HG03025 (cell line): ENCODE data around the gene NAA60.
"Not testable (repeated sequence)": the region's sequence is repeated elsewhere in the genome, so short reads cannot be mapped to it uniquely, and the experiment has no call there.

Experiments
- ATAC-seq: cut with Tn5 transposase; IDR thresholded peaks from one replicate; pipeline ENCODE4 v1.9.1; 2021; ENCODE audit warnings: mild to moderate bottlenecking, moderate library complexity; ENCODE audit not compliant: unreplicated experiment, low FRiP score

NAA60 gene

DNA sequence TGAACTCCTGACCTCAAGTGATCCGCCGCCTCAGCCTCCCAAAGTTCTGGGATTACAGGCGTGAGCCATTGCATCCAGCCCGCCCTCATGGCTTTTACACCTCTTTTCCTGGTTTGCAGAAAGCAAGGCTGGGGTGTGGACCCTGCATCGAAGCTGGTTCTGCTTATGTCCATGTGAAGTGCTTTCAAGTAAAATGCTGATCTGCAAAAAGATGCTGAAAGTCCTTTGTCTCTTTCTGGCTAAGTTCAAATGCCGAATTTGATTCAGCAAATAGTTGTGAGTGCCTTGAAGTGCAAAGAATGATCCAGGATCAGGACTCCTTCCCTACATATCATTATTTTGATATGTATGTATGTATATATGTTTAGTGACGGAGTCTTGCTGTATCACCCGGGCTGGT is 17.1 kb downstream of the NAA60 start:
- no peak for ATAC-seq

DNA sequence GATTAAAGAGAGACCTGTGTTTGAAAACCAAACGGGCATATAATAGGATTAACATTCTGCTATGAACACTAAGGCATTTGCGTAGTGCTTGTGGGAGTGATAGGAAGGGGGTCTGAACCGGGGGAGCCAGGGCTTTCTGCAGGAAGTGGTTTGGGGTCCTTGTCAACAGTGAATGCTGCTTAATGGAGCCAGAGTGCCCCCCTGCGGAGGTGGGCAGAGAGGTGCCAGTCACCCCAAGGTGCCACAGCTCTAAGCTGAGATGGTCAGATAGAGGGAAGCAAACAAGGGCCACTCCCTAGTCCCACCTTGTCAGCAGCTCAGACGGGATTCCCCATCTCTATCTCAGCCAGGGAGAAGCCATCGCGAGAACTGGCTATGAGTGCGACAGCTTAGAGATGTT is 17.7 kb downstream of the NAA60 start:
- no peak for ATAC-seq

DNA sequence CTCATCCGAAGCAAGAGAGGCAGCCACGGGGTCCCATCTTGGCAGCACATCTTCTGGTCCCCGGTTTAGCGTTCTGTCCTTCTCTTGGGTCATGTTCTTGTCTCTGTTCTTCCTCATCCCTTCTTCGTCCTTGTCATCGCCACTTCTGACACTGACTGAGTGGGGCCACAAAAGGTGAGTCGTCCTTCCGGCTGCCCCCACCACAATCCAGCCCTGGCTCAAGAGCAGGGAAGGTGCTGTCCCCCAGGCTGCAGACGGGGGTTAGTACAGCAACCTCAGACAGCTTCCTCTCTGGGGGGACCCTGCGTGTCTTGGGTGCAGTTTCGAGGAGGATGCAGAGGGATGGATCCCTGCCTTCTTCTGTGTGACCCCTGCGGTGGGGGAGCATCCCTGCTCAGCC is 21.8 kb downstream of the NAA60 start:
- no peak for ATAC-seq

DNA sequence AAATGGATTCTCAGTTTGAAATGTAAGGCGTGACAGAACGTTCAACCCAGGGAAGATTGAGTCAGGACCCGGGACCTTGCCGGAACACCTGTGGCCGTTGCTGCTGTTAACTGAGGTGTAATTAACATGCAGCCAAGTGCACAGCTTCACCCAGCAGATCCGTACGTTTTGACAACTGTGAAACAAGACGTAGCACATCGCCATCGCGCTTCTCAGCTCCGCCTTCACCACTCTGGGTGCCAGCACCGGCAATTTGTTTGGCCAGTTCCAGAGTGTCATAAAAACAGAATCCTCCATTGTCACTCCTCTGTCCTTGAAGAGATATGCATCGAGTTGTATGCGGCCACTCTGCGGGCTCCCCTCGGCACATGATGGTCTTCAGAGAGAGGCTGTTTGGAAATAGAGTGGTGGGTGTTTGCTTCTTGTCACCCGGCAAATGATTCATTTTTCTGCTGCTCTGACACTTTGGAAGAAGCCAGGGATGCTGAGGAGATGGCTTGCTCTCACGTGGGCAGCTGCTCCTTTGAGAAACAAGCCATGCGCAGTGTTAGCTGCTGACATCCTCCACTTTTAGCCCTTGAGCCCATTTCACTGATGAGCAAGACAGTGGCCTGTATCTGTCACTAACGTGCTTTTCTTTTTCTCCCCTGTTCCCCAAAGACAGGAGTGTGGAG is 22.6 kb downstream of the NAA60 start:
- ATAC-seq = no peak

DNA sequence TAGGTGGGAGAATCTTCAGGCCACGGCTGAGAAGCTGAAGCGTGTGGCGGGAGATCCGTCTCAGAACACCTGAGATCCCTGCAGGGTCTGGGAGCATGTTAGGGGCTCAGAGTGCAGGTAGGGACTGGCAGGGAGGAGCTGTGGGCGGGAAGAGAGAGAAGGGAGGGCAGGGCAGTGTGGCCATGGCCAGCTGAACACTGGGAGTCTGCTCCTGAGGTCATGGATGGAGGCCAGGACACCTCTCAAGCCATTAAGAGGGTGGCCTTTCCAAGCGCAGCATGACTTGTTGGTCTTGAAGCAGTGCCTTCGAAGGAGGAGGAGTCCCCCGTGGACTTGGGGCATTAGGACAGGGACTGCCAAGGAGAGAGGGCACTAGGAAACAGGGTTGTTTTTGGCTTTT is 23.7 kb downstream of the NAA60 start:
- ATAC-seq = no peak

DNA sequence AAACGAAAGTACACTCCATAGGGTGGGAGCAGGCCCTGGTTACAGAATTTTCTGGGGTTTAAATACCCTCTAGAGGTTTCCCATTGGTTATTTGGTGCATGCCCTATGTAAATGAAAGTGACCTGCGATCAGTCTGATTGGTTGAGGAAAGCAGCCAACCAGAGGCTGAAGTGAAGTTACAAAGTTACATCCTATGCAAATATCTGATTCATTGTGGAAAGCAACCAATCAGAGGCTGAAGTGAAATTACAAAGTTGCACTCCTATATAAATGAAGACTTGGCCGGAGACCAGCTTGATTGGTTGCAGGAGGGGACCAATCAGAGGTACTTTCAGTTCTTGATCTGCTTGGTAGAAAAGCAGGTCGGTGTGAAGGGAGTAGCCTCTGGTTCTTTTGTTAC is 24.4 kb downstream of the NAA60 start:
- ATAC-seq = no peak

DNA sequence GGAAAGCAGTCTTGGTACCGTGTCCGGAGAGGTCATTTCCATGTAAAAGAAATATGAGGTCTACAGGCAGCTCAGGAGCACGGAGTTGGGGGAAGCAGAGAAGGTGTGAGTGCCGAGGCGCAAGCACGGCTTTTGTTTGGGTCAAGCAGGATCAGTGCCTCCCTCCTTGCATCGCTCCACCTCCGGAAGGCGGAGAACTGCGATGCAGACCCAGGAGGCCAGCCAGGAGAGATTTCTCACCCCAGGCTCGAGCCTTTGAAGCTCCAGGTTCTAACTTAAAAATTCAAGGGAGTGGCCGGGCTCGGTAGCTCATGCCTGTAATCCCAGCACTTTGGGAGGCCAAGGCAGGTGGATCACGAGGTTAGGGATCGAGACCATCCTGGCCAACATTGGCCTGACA is 25.0 kb downstream of the NAA60 start:
- no peak for ATAC-seq

DNA sequence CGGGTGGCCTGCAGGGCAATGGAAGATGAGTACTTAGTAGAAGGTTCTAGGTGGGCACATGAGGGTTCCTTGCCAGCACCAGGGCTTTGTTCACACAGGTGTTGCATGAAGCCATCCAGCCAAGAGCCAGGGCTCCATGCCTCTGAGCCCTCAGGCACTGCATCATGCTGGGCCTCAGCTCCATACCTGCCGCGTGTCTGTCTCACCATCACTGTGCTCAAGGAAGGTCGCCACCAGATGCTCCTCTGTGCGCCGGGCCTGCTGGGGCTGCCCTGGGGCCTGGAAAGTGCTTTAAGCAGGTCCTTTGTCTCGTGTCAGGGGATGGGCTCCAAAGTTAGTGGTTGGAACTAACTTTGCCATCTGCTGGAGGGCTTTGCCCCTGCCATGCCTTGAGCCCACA is 26.3 kb downstream of the NAA60 start:
- ATAC-seq = no peak

DNA sequence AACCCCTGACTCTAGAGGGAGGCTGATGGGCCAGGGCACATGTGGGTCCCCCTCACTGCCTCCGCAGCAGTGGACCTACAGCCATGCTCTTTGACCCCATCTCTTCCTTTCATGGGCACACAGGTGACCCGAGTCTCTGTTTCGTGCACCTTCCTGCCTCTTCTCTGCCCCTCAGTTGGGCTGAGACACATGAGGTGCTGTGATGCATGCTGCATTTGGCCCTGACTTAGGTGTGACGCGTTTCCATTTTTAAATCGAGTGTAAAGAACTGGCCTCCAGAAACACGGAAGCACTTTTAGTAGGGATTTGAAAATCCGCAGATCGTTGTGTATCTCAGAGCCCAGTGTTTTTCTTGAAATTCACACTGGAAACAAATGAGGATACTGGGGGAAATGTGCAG is 27.2 kb downstream of the NAA60 start:
- ATAC-seq = no peak

DNA sequence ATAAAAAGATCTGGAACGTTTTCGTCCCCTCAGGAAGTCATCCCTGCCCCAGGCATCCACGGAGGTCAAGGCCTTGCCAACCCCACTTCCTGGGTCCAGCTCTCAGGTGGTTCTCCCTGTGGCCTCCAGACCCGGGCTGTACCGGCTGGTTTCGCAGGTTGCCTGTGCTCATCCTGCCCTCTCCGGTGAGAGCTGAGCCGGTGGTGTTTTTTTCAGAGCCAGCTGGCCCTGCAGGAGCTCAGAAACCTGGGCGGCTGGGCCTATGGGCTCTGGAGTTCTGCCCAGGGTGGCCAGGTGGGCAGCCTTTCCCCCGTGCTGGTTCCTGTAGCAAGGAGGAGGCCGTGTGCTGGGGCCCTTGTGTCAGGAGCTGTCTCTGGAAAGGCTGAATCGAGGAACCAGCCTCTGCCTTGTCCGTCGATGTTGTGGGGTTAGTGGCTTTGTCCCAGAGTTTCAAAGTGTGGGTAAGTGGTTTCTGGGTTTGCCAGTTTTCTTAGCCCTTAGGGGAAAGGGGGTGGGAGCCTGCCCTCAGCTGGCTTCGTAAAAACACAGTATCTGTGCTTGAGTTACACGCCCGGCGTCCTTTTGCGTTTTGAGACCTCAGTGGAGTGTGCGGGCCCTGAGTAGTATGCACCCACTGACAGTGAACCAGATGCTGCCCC is 28.2 kb downstream of the NAA60 start:
- ATAC-seq = no peak

DNA sequence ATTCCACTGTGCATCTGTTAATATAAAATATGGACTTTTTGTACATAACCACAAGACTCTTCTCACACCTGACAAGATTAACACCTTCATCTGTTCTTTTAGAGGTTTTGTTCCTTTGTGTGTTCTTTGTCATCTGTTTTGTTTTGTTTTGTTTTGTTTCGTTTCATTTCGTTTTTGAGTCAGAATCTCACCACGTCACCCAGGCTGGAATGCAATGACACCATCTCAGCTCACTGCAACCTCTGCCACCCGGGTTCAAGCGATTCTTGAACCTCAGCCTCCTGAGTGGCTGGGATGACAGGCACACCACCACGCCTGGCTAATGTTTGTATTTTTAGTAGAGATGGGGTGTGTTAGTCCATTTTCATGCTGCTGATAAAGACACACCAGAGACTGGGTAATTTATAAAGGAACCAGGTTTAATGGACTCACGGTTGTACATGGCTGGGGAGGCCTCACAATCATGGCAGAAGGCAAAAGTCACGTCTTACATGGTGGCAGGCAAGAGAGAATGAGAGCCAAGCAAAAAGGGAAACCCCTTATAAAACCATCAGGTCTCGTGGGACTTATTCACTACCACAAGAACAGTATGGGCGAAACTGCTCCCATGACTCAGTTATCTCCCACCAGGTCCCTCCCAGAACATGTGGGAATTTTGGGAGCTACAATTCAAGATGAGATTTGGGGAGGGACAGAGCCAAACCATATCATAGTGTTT is 29.6 kb downstream of the NAA60 start:
- ATAC-seq = no peak

DNA sequence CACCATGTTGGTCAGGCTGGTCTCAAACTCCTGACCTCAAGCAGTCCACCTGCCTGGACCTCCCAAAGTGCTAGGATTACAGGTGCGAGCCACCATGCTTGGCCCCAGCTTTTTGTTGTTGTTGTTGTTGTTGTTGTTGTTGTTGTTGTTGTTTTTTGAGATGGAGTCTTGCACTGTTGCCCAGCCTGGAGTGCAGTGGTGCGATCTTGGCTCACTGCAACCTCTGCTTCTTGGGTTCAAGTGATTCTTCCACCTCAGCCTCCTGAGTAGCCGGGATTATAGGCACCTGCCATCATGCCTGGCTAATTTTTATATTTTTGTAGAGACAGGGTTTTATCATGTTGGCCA is 30.1 kb downstream of the NAA60 start:
- not testable (repeated sequence) for ATAC-seq

DNA sequence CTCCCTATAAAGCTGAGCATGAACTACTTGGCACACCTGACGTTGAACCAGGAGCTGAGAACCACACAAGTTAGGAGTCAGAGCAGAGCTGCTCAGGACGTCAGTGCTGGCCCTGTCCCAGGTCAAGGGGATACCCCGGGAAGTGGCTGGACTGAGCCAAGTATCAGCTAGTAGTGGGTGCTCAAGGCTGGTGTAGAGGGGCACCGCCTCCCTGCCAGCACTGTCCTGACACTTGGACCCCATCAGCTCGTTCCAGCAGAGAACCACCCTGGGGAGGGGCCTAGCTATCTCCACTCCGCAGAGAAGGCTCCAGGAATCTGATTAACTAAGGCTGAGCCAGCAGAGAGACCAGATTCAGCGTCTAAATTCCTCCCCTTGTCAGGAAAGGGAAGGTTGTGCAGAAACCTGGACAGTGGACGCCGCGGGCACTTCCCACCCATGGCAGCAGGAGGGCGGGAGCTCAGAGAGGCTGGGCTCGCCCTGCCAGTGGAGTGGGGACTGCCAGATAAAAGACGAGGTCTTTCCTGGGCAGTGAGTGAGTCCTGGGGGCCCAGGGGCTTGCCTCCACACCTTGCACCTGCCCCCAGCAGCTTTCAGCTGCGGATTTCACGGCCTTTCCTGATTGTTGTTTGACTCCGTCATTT is 30.8 kb downstream of the NAA60 start:
- ATAC-seq = no peak

DNA sequence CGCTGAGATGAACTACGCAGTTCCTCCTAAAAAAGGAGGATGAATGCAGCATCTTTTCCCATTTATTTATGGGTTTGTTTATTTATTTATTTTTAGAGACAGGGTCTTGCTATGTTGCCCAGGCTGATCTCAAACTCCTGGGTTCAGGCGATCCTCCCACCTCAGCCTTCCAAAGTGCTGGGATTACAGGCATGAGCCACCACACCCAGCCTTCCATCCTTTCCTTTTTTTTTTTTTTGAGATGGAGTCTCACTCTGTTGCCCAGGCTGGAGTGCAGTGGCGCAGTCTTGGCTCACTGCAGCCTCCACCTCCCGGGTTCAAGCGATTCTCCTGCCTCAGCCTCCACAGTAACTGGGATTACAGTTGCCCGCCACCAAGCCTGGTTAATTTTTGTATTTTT is 31.4 kb downstream of the NAA60 start:
- ATAC-seq = not testable (repeated sequence)

DNA sequence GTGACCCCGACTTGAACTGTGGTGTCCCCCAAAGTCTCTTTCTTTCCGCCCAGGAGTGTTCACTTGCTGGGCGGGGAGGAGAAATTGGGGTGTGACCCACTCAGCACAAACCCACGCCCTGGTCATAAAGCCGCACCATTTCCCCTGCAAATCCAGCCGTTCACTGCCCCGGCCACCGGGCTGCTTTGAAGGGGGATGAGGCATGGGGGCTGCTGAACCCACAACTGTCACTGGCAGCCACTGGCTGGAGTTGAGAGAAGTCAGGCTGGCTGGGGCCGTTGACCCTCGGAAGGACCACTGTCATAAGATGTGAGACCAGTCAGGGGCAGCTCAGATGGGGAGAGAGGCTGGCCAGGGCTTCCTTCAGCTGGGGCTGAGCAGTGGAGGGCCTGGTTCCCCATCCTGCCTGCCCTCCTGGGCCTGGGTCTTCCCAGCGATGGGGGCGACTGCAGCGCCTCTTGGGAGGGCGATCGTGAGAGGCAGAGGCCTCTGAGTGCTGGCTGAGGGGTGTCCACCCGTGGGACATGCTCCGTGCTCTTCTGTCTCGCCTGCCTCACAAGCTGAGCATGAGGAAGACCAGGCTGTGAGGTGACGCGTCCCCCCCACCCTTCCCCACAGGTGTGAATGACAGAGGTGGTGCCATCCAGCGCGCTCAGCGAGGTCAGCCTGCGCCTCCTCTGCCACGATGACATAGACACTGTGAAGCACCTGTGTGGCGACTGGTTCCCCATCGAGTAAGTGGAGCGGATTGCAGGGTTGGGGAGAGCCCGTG is 32.3 kb downstream of the NAA60 start:
- ATAC-seq = no peak

DNA sequence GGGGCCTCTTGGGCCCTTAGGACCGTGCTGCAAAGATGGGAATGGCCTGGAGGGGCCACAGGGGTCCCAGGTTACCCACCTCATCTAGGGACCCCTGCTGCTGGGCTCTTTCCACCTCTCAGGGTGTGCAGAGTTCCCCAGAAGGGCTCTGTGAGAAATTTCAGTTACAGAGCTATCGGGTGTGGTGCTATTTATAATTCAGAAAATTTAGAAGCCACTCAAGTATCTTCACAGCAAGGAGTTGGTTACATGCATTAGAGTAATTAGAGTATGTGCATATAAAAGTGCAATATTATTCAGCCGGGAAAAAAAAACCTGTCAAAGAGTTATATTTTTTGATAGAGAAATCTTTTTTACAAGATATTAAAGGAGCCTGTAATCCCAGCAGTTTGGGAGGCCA is 32.9 kb downstream of the NAA60 start:
- ATAC-seq = no peak

DNA sequence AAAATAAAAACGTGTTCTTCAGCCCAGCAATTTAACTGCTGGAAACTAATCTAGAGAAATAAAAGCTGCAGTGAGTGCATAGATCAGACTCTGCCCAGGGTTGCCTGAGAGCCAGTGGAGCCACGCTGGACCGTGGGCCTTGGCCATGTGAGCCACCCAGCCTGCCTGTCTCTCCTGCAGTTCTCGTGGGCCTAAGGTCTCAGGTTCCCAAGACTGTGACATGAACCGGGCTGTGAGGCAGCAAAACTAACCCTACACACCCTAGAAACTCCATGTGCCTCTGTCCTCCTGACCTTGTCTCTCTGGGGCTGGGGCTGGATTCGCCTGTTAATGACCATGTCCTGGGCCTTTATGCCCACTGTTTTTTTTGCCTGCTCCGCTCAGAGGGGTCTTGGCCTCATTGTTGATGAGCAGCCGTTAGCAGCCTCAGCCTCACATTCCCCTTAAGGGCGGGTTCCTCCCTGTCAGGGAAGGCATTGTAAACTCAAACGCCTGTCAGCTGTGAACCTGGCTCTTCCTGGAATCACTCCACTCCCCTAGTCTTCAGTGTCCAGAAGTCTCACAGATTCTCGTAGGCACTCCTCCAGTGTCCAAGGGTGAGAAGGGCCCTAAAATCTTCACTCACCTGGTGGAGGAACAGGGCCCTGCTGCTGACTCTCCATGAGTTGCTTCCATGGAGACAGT is 34.9 kb downstream of the NAA60 start:
- no peak for ATAC-seq

DNA sequence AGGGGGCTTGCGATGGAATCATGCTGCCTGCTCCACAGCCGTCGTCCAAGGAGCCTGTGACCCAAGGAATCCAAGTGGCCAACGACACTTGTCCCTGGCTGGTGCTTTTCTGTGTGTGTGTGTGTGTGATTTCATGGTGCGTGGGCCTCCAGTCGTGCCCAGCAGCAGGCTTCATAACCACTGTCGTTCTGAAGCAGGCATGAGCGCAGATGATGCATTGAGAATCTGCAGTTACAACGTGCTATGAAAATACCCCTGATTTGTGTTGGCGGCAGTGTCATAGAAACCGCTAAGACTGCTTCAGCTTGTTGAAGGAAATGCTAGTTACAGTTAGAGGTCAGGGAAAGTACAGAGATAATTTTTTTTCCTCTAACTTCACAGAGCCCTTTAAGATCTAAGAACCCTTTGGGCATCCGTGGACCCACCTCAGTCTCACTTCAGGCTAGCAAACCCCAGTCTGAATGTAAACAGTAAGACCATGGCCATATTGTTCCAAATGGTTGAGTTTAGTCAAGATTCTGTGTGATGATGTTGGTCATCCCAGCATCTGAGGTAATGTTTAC is 36.3 kb downstream of the NAA60 start:
- no peak for ATAC-seq

DNA sequence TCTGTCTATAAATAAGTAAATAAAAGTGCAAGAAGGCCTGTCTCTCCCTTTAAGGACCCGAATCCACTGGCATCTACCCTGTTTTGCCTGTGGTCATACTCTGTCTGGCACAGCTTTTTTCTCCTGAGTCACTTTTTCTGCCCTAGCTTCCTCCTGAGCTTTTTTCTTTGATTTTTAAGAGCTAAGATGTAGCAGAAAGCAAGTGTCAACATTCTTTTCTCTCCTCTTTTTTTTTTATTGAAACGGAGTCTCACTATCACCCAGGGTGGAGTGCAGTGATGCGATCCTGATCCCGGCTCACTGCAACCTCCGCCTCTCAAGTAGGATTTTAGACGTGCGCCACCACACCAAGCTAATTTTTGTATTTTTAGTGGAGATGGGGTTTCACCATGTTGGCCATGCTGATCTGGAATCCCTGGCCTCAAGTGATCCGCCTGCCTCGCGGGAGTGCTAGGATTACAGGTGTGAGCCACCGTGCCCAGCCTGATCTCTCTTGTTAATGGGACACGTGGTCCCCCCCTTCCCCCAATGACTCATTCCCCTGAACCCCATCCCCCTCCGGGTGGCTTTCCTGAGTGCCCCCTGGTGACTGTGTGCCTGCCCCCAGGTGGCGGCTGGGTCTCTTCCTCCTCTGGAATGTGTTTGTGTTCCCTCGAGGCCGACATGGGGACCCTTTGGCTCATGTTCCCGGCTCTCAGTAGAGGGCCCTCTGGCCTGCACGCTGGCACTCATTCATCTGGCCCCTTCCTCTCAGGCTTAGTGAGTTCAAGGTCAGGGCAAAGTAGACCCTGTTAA is 37.6 kb downstream of the NAA60 start:
- no peak for ATAC-seq
